ENCODE data around the gene SPRR1A. TPM values are rescaled to one million over a fixed set of nuclear protein-coding genes. Genes with fewer than 3 reads are reported as not detected.

The SPRR1A gene
- total and polyA plus RNA-seq, 8 donors = not detected

GRCh38 chr1:153035211-153035610, 51.3 kb downstream of the SPRR1A start:
- intact Hi-C loops (cut with DNase I) = no loop called here
- Histone ChIP-seq H3K36me3 (no peaks in the 10 kb centered on the region), H3K9me3 (no peaks in the 10 kb centered on the region), H3K27me3 (no peaks in the 10 kb centered on the region), H3K4me1 (no peaks in the 10 kb centered on the region), H3K4me3 (no peak overlapping the region), H3K27ac (no peak overlapping the region)
- DNase-seq (no peak), ATAC-seq (no peak)
- TF ChIP-seq CTCF (IDR thresholded peaks at IDR 0.05) = no peak

Other genes starting within 250 kb of the SPRR1A start
- gene KPRP, start 226.1 kb upstream of the SPRR1A start, total RNA-seq = not detected
- not detected for gene KPRP, start 226.1 kb upstream of the SPRR1A start, polyA plus RNA-seq (ENCODE audit: insufficient read length in 6 of 6)
- gene LCE1F, start 208.9 kb upstream of the SPRR1A start, total RNA-seq = not detected
- gene LCE1F, start 208.9 kb upstream of the SPRR1A start, polyA plus RNA-seq (ENCODE audit: insufficient read length in 6 of 6) = not detected
- not detected for gene LCE1E, start 197.8 kb upstream of the SPRR1A start, total RNA-seq
- gene LCE1E, start 197.8 kb upstream of the SPRR1A start, polyA plus RNA-seq (ENCODE audit: insufficient read length in 6 of 6) = not detected
- gene LCE1D, start 187.4 kb upstream of the SPRR1A start, total RNA-seq = not detected
- gene LCE1D, start 187.4 kb upstream of the SPRR1A start, polyA plus RNA-seq (ENCODE audit: insufficient read length in 6 of 6) = not detected
- gene LCE1C, start 177.4 kb upstream of the SPRR1A start, total RNA-seq = not detected
- gene LCE1C, start 177.4 kb upstream of the SPRR1A start, polyA plus RNA-seq (ENCODE audit: insufficient read length in 6 of 6) = not detected
- gene LCE1B, start 172.1 kb upstream of the SPRR1A start, total RNA-seq = not detected
- not detected for gene LCE1B, start 172.1 kb upstream of the SPRR1A start, polyA plus RNA-seq (ENCODE audit: insufficient read length in 6 of 6)
- gene LCE1A, start 156.6 kb upstream of the SPRR1A start, total RNA-seq = not detected
- gene LCE1A, start 156.6 kb upstream of the SPRR1A start, polyA plus RNA-seq (ENCODE audit: insufficient read length in 6 of 6) = not detected
- gene LCE6A, start 141.2 kb upstream of the SPRR1A start, total RNA-seq = not detected
- gene LCE6A, start 141.2 kb upstream of the SPRR1A start, polyA plus RNA-seq (ENCODE audit: insufficient read length in 6 of 6) = not detected
- not detected for gene LCE7A, start 124.1 kb upstream of the SPRR1A start, total RNA-seq
- not detected for gene LCE7A, start 124.1 kb upstream of the SPRR1A start, polyA plus RNA-seq (ENCODE audit: insufficient read length in 6 of 6)
- gene SMCP, start 105.8 kb upstream of the SPRR1A start, total RNA-seq = not detected
- not detected for gene SMCP, start 105.8 kb upstream of the SPRR1A start, polyA plus RNA-seq (ENCODE audit: insufficient read length in 6 of 6)
- under 1 TPM in 1 of 2 donors, not detected in 1; 0.12 TPM for gene IVL, start 75.5 kb upstream of the SPRR1A start, total RNA-seq
- gene IVL, start 75.5 kb upstream of the SPRR1A start, polyA plus RNA-seq (ENCODE audit: insufficient read length in 6 of 6) = not detected
- gene SPRR5, start 36.9 kb upstream of the SPRR1A start, total RNA-seq = not detected
- not detected for gene SPRR5, start 36.9 kb upstream of the SPRR1A start, polyA plus RNA-seq (ENCODE audit: insufficient read length in 6 of 6)
- not detected for gene SPRR4, start 13.4 kb upstream of the SPRR1A start, total RNA-seq
- gene SPRR4, start 13.4 kb upstream of the SPRR1A start, polyA plus RNA-seq (ENCODE audit: insufficient read length in 6 of 6) = not detected
- gene SPRR3, start 17.7 kb downstream of the SPRR1A start, total RNA-seq = not detected
- under 1 TPM in 4 of 6 donors, not detected in 2; 0.24 to 0.55 (median 0.29) TPM for gene SPRR3, start 17.7 kb downstream of the SPRR1A start, polyA plus RNA-seq (ENCODE audit: insufficient read length in 6 of 6)
- under 1 TPM in 1 of 2 donors, not detected in 1; 0.73 TPM for gene SPRR1B, start 47.1 kb downstream of the SPRR1A start, total RNA-seq
- gene SPRR1B, start 47.1 kb downstream of the SPRR1A start, polyA plus RNA-seq (ENCODE audit: insufficient read length in 6 of 6) = under 1 TPM in 1 of 6 donors, not detected in 5; 0.24 TPM
- gene SPRR2D, start 57.0 kb downstream of the SPRR1A start, total RNA-seq = not detected
- gene SPRR2D, start 57.0 kb downstream of the SPRR1A start, polyA plus RNA-seq (ENCODE audit: insufficient read length in 6 of 6) = not detected
- gene SPRR2A, start 73.4 kb downstream of the SPRR1A start, total RNA-seq = not detected
- not detected for gene SPRR2A, start 73.4 kb downstream of the SPRR1A start, polyA plus RNA-seq (ENCODE audit: insufficient read length in 6 of 6)
- not detected for gene SPRR2B, start 87.5 kb downstream of the SPRR1A start, total RNA-seq
- gene SPRR2B, start 87.5 kb downstream of the SPRR1A start, polyA plus RNA-seq (ENCODE audit: insufficient read length in 6 of 6) = not detected
- not detected for gene SPRR2E, start 110.4 kb downstream of the SPRR1A start, total RNA-seq
- not detected for gene SPRR2E, start 110.4 kb downstream of the SPRR1A start, polyA plus RNA-seq (ENCODE audit: insufficient read length in 6 of 6)
- gene SPRR2F, start 129.4 kb downstream of the SPRR1A start, total RNA-seq = not detected
- under 1 TPM in 1 of 6 donors, not detected in 5; 0.63 TPM for gene SPRR2F, start 129.4 kb downstream of the SPRR1A start, polyA plus RNA-seq (ENCODE audit: insufficient read length in 6 of 6)
- gene SPRR2G, start 166.8 kb downstream of the SPRR1A start, total RNA-seq = not detected
- gene SPRR2G, start 166.8 kb downstream of the SPRR1A start, polyA plus RNA-seq (ENCODE audit: insufficient read length in 6 of 6) = not detected
- not detected for gene LELP1, start 219.3 kb downstream of the SPRR1A start, total RNA-seq
- gene LELP1, start 219.3 kb downstream of the SPRR1A start, polyA plus RNA-seq (ENCODE audit: insufficient read length in 6 of 6) = not detected
- not detected for gene PRR9, start 233.5 kb downstream of the SPRR1A start, total RNA-seq
- gene PRR9, start 233.5 kb downstream of the SPRR1A start, polyA plus RNA-seq (ENCODE audit: insufficient read length in 6 of 6) = not detected

Measured in left lung (tissue), 10 donors.